Body of pancreas (tissue), 4 donors: Measurements from ENCODE around the gene EP400. TPM values are rescaled to one million over a fixed set of nuclear protein-coding genes. Genes with fewer than 3 reads are reported as not detected.

Experiments
- ATAC-seq: fragments of 150-250 bp; one replicate; pipeline ENCODE4 v1.9.1; 2016
- DNase-seq, 4 donors: peaks; one replicate each; pipeline ENCODE4 v3.0.0-alpha.2; 2019
- H3K27ac ChIP-seq, 4 donors: fragments of 200-600 bp; sonication (generic); 1 replicate in 3 of 4; 2 replicates in 1 of 4; pipeline versions ENCODE4 v1.5.1 to v1.6.1; 2016 to 2019; ENCODE audit warnings: mild to moderate bottlenecking in 1 of 4, mixed read lengths in 1 of 4, moderate library complexity in 1 of 4
- H3K27me3 ChIP-seq, 2 donors: fragments of 200-600 bp; sonication (generic); one replicate each; pipeline ENCODE4 v1.6.0; 2016; ENCODE audit warnings: mild to moderate bottlenecking in 1 of 2
- H3K36me3 ChIP-seq, 2 donors: fragments of 200-600 bp; sonication (generic); replicated peaks in 1 of 2; 2 replicates each; pipeline ENCODE4 v1.5.1; 2016; ENCODE audit warnings: low read depth in 2 of 2; ENCODE audit not compliant: insufficient read depth in 1 of 2
- H3K4me1 ChIP-seq: fragments of 200-600 bp; sonication (generic); one replicate; pipeline ENCODE4 v1.6.0; 2016
- H3K4me3 ChIP-seq, 2 donors: fragments of 200-600 bp; sonication (generic); 1 replicate in 1 of 2; 2 replicates in 1 of 2; pipeline ENCODE4 v1.5.1; 2016 to 2019
- H3K9me3 ChIP-seq, 3 donors: fragments of 200-600 bp; sonication (generic); 1 replicate in 2 of 3; 2 replicates in 1 of 3; pipeline ENCODE4 v1.5.1; 2016
- POLR2A ChIP-seq, 3 donors: fragments of 450-650 bp; IDR thresholded peaks; one replicate each; pipeline ENCODE4 v1.6.1; 2016; ENCODE audit warnings: antibody characterized with exemption in 3 of 3, mild to moderate bottlenecking in 2 of 3
- whole genome bisulfite sequencing, 2 donors: methylation state at CpG; one replicate each; pipeline ENCODE4 v1.1.5; 2017; 5-methylcytosine and 5-hydroxymethylcytosine counted together
- intact Hi-C: fragments of 100-400 bp; cut with DNase I; formaldehyde crosslinking; loops from one replicate; pipeline ENCODE4 v1.15.1; 2023
- total RNA-seq, 2 donors: library from RNA; depleted of rRNA; stranded (reverse); fragments of >200 nt; gene quantifications; one replicate each; pipeline ENCODE4 v1.1.0, GENCODE V29; 2016
- TF ChIP-seq, protein P1 (sequence below), 7 experiments: fragments of 450-650 bp in 4 of 7; fragments of 200-600 bp in 3 of 7; sonication (generic) in 3 of 7; IDR thresholded peaks; one replicate each; pipeline ENCODE4 v1.5.1; 2016 to 2019; ENCODE audit warnings: antibody characterized with exemption in 7 of 7

Gene EP400
- total RNA-seq, 2 donors from 2014 or later = 20.5 to 22.4 TPM

DNA sequence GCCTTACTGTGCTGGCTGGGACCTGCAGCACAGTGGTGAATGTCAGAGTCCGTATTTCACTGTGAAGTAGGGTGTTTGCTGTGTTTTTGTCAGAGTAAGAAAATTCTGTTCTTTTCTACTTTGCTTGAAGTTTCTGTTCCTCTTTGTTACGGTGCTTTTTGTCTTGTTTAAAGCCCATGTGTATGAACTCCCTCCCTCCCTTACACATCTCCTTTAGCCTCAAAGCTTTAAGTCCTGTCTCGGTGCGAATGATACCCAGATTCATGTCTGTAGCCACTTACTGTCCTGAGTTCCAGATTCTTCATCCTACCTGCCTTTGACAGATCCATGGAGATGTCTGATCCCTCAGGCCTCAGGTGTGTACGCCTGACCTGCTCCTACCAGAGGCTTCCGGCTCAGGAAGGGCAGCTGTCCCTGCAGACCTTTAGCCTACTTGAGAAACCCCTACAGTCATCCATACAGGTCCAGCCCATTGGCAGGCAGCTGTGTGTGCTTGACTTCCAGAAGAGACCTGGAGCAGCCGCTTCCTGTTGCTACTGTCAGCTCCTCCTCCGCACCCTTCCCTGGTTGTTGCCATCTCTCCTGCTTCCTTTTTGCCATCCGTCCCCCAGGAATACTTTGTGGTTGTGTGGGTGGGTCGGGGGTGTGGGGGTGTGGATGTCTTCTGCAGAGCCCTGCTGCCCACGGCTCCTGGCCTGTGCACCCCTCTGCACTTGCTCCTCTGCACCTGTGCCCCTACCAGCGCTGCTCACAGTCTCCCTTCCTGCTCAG lies 121.5 kb downstream of the EP400 start:
- intact Hi-C loops = no loop called here
- no peak for TF ChIP-seq POLR2A (IDR thresholded peaks at IDR 0.05)
- TF ChIP-seq, protein P1, sequence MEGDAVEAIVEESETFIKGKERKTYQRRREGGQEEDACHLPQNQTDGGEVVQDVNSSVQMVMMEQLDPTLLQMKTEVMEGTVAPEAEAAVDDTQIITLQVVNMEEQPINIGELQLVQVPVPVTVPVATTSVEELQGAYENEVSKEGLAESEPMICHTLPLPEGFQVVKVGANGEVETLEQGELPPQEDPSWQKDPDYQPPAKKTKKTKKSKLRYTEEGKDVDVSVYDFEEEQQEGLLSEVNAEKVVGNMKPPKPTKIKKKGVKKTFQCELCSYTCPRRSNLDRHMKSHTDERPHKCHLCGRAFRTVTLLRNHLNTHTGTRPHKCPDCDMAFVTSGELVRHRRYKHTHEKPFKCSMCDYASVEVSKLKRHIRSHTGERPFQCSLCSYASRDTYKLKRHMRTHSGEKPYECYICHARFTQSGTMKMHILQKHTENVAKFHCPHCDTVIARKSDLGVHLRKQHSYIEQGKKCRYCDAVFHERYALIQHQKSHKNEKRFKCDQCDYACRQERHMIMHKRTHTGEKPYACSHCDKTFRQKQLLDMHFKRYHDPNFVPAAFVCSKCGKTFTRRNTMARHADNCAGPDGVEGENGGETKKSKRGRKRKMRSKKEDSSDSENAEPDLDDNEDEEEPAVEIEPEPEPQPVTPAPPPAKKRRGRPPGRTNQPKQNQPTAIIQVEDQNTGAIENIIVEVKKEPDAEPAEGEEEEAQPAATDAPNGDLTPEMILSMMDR (IDR thresholded peaks at IDR 0.05) = no peak
- no peak overlapping the region for H3K27ac ChIP-seq

DNA sequence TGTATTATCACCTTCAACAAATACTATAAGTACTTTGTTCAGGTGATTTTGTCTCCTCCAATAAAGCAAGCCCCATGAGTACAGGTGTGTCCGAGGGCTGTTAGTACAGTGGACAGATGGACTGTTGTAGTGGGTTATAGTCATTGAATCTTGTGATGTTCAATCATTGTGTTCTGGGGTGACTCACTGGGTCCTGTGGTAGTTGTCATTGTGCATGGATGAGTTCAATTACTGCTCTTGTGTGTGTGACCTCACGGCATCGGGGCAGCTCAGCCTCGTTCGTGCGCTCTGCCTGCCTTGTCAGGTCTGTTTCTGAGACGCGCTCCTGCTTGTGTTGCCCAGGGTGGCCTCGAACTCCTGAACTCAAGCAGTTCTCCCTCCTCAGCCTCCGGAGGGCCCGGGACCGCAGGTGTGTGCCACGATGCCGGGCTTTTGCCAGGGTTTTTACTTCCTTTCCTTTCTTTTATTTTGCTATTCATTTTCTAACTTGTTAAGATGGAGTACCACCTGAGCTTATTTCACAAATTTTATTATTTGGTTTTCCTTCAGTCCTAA lies 122.2 kb downstream of the EP400 start:
- H3K27me3 ChIP-seq = no peaks in the 10 kb centered on the region
- ATAC-seq (no peak), DNase-seq (no peak)
- H3K36me3 ChIP-seq = peaks cover 4 to 19% of the 10 kb centered on the region in 2 donors
- H3K4me1 ChIP-seq = no peaks in the 10 kb centered on the region
- no peak overlapping the region for H3K27ac ChIP-seq
- intact Hi-C loops = no loop called here
- no peaks in the 10 kb centered on the region for H3K9me3 ChIP-seq
- WGBS, 2 donors = 93 to 96% methylated on average over 13 to 14 of the region's 14 CpGs
- TF ChIP-seq POLR2A (IDR thresholded peaks at IDR 0.05) = no peak
- TF ChIP-seq, protein P1 (IDR thresholded peaks at IDR 0.05) = no peak
- H3K4me3 ChIP-seq = no peak overlapping the region

More for the DNA sequence above, 121.5 kb downstream of the EP400 start:
- Histone ChIP-seq H3K4me1 (no peaks in the 10 kb centered on the region), H3K4me3 (no peak overlapping the region), H3K36me3 (peaks cover 4 to 21% of the 10 kb centered on the region in 2 donors), H3K9me3 (no peaks in the 10 kb centered on the region), H3K27me3 (no peaks in the 10 kb centered on the region)
- ATAC-seq (no peak), DNase-seq (no peak)
- WGBS, 2 donors = 80 to 89% methylated on average over 12 of the region's 12 CpGs

DNA sequence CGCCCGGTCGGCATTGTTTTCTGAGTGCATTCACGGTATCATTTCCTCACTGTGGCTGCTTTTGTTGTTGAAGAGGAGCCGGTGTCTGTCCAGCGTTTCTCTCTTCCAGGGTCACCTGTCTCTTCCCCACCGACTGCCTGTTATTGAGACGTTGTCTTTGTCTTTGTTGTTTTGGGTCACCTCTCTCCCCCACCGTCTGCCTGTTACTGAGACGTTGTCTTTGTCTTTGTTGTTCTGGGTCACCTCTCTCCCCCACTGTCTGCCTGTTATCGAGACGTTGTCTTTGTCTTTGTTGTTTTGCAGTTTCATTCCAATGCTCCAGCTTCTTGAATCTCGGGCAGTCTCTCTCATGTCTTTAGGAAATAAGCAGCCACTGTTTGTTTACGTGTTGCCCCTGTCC lies 124.5 kb downstream of the EP400 start:
- H3K27me3 ChIP-seq = no peaks in the 10 kb centered on the region
- TF ChIP-seq, protein P1 (IDR thresholded peaks at IDR 0.05) = no peak
- no peak for TF ChIP-seq POLR2A (IDR thresholded peaks at IDR 0.05)
- peaks cover 0 to 10% of the 10 kb centered on the region in 2 donors for H3K36me3 ChIP-seq
- no peak for ATAC-seq
- WGBS, 2 donors = 87 to 91% methylated on average over 14 of the region's 14 CpGs
- H3K9me3 ChIP-seq = no peaks in the 10 kb centered on the region
- intact Hi-C loops = no loop called here
- H3K4me3 ChIP-seq = no peak overlapping the region
- no peaks in the 10 kb centered on the region for H3K4me1 ChIP-seq
- no peak for DNase-seq
- no peak overlapping the region for H3K27ac ChIP-seq

DNA sequence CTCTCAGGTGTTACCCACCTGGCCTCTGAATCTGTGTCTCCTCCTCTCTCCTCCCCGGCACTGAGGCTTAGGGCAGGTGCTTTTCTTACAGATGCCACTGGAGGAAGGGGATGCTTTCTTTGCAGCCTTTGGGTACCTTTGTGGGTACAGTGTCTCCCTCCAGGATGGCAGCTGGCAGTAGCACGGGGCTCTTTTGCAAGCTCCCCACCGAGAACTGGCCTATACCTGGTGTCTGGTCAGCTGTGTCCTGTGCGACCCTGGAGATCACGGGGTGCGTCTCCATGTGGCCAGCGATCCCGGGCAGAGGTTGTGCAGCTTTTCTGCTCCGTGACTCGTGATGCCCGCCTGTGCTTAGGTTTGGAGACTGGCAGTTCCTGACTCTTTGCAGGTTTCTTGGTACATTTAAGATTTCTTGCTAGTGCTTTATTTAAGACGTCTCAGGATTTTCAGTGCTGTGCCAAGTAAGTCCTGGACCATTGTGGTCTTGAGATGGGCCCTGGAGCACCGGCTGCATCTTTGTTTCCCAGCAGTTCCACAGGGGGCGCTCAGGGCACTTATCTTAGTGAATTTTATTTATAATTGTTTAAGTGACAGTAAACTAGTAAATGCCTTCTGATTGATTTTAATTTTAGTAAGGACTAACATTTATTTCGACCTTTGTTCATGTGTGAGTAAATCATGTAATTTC lies 125.4 kb downstream of the EP400 start:
- Histone ChIP-seq H3K27me3 (no peaks in the 10 kb centered on the region), H3K27ac (no peak overlapping the region), H3K36me3 (peaks cover 0 to 10% of the 10 kb centered on the region in 2 donors), H3K9me3 (no peaks in the 10 kb centered on the region), H3K4me1 (no peaks in the 10 kb centered on the region), H3K4me3 (no peak overlapping the region)
- intact Hi-C loops = no loop called here
- DNase-seq = no peak
- TF ChIP-seq, protein P1 (IDR thresholded peaks at IDR 0.05) = no peak
- no peak for TF ChIP-seq POLR2A (IDR thresholded peaks at IDR 0.05)
- 87 to 91% methylated on average over 9 to 15 of the region's 15 CpGs for WGBS, 2 donors
- ATAC-seq = no peak
